HEK293 (cell line): Measurements from ENCODE around the gene FAT2.

Source experiments
- YY1 ChIP-seq: fragments of 450-650 bp; formaldehyde crosslinking; IDR thresholded peaks from 2 replicates; pipeline ENCODE4 v1.5.1; 2018; ENCODE audit warnings: missing biosample characterization, missing genetic modification characterization
- ZBTB17 ChIP-seq: fragments of 450-650 bp; formaldehyde crosslinking; IDR thresholded peaks from 2 replicates; pipeline ENCODE4 v1.5.1; 2016; ENCODE audit warnings: missing biosample characterization, missing genetic modification characterization
- ZNF292 ChIP-seq: fragments of 450-650 bp; formaldehyde crosslinking; IDR thresholded peaks from 2 replicates; pipeline ENCODE4 v1.5.1; 2016; ENCODE audit warnings: low read depth, missing biosample characterization, missing genetic modification characterization, borderline replicate concordance
- ZNF423 ChIP-seq: fragments of 450-650 bp; formaldehyde crosslinking; IDR thresholded peaks from 2 replicates; pipeline ENCODE4 v1.5.1; 2016; ENCODE audit warnings: missing biosample characterization, missing genetic modification characterization
- ZNF433 ChIP-seq: fragments of 450-650 bp; formaldehyde crosslinking; IDR thresholded peaks from 2 replicates; pipeline ENCODE4 v1.5.1; 2016; ENCODE audit warnings: missing biosample characterization, missing genetic modification characterization, low read depth
- ZNF501 ChIP-seq: fragments of 450-650 bp; formaldehyde crosslinking; IDR thresholded peaks from 2 replicates; pipeline ENCODE4 v1.5.1; 2016; ENCODE audit warnings: missing biosample characterization, missing genetic modification characterization
- ZNF521 ChIP-seq: fragments of 450-650 bp; formaldehyde crosslinking; IDR thresholded peaks from 2 replicates; pipeline ENCODE4 v1.5.1; 2017; ENCODE audit warnings: missing biosample characterization, mild to moderate bottlenecking, missing genetic modification characterization
- ZNF544 ChIP-seq: fragments of 450-650 bp; formaldehyde crosslinking; IDR thresholded peaks from 2 replicates; pipeline ENCODE4 v1.5.0; 2017; ENCODE audit warnings: missing biosample characterization, missing genetic modification characterization
- ZNF571 ChIP-seq: fragments of 450-650 bp; formaldehyde crosslinking; IDR thresholded peaks from 2 replicates; pipeline ENCODE4 v1.5.0; 2017; ENCODE audit warnings: missing biosample characterization, missing genetic modification characterization
- ZNF623 ChIP-seq: fragments of 450-650 bp; formaldehyde crosslinking; IDR thresholded peaks from 2 replicates; pipeline ENCODE4 v1.5.1; 2016; ENCODE audit warnings: missing biosample characterization, missing genetic modification characterization
- TF ChIP-seq, protein P1 (sequence below): fragments of 450-650 bp; formaldehyde crosslinking; IDR thresholded peaks from 2 replicates; pipeline ENCODE4 v1.5.1; 2016; ENCODE audit warnings: missing biosample characterization, missing genetic modification characterization
- TF ChIP-seq, protein P2 (sequence below): fragments of 450-650 bp; formaldehyde crosslinking; IDR thresholded peaks from 2 replicates; pipeline ENCODE4 v1.5.1; 2016; ENCODE audit warnings: missing biosample characterization, missing genetic modification characterization
- TF ChIP-seq, protein P3 (sequence below): fragments of 450-650 bp; formaldehyde crosslinking; IDR thresholded peaks from 2 replicates; pipeline ENCODE4 v1.5.1; 2016; ENCODE audit warnings: missing biosample characterization, missing genetic modification characterization
- TF ChIP-seq, protein P4 (sequence below): fragments of 450-650 bp; formaldehyde crosslinking; IDR thresholded peaks from 2 replicates; pipeline ENCODE4 v1.5.1; 2016; ENCODE audit warnings: missing biosample characterization, missing genetic modification characterization

DNA sequence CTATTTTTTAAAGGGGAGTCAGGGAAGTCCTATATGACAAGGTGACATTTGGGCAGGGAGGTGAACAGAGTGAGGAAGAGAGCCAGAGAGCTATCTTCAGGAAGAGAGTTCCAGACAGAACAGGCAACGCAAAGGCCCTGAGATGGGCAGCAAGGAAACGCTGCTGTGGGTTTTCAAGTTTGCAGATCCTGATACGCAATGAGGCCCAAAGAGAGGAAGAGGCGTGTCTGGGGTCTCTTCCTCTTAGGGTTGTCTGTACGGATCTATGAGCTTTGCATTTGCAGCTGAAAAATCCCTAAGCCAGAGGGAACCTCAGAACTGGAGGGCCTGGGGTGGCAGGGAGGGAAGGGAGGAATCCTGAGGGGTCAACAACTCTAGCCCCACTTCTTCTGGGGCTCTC lies 13.6 kb downstream of the FAT2 start:
- TF ChIP-seq YY1 (tag by site-specific recombination) (no peak), ZNF623 (tag by site-specific recombination) (no peak), ZNF292 (tag by site-specific recombination) (no peak), ZNF521 (tag by site-specific recombination) (no peak), ZBTB17 (no peak), ZNF501 (tag by site-specific recombination) (no peak), ZNF433 (tag by site-specific recombination) (no peak), ZNF423 (tag by site-specific recombination) (no peak), ZNF544 (tag by site-specific recombination) (no peak), ZNF571 (tag by site-specific recombination) (no peak)
- TF ChIP-seq, protein P1, sequence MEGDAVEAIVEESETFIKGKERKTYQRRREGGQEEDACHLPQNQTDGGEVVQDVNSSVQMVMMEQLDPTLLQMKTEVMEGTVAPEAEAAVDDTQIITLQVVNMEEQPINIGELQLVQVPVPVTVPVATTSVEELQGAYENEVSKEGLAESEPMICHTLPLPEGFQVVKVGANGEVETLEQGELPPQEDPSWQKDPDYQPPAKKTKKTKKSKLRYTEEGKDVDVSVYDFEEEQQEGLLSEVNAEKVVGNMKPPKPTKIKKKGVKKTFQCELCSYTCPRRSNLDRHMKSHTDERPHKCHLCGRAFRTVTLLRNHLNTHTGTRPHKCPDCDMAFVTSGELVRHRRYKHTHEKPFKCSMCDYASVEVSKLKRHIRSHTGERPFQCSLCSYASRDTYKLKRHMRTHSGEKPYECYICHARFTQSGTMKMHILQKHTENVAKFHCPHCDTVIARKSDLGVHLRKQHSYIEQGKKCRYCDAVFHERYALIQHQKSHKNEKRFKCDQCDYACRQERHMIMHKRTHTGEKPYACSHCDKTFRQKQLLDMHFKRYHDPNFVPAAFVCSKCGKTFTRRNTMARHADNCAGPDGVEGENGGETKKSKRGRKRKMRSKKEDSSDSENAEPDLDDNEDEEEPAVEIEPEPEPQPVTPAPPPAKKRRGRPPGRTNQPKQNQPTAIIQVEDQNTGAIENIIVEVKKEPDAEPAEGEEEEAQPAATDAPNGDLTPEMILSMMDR (tag by site-specific recombination): no peak
- TF ChIP-seq, protein P2, sequence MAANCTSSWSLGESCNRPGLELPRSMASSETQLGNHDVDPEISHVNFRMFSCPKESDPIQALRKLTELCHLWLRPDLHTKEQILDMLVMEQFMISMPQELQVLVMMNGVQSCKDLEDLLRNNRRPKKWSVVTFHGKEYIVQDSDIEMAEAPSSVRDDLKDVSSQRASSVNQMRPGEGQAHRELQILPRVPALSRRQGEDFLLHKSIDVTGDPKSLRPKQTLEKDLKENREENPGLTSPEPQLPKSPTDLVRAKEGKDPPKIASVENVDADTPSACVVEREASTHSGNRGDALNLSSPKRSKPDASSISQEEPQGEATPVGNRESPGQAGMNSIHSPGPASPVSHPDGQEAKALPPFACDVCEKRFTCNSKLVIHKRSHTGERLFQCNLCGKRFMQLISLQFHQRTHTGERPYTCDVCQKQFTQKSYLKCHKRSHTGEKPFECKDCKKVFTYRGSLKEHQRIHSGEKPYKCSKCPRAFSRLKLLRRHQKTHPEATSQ (tag by site-specific recombination): no peak
- TF ChIP-seq, protein P3, sequence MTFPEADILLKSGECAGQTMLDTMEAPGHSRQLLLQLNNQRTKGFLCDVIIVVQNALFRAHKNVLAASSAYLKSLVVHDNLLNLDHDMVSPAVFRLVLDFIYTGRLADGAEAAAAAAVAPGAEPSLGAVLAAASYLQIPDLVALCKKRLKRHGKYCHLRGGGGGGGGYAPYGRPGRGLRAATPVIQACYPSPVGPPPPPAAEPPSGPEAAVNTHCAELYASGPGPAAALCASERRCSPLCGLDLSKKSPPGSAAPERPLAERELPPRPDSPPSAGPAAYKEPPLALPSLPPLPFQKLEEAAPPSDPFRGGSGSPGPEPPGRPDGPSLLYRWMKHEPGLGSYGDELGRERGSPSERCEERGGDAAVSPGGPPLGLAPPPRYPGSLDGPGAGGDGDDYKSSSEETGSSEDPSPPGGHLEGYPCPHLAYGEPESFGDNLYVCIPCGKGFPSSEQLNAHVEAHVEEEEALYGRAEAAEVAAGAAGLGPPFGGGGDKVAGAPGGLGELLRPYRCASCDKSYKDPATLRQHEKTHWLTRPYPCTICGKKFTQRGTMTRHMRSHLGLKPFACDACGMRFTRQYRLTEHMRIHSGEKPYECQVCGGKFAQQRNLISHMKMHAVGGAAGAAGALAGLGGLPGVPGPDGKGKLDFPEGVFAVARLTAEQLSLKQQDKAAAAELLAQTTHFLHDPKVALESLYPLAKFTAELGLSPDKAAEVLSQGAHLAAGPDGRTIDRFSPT (tag by site-specific recombination): no peak
- TF ChIP-seq, protein P4, sequence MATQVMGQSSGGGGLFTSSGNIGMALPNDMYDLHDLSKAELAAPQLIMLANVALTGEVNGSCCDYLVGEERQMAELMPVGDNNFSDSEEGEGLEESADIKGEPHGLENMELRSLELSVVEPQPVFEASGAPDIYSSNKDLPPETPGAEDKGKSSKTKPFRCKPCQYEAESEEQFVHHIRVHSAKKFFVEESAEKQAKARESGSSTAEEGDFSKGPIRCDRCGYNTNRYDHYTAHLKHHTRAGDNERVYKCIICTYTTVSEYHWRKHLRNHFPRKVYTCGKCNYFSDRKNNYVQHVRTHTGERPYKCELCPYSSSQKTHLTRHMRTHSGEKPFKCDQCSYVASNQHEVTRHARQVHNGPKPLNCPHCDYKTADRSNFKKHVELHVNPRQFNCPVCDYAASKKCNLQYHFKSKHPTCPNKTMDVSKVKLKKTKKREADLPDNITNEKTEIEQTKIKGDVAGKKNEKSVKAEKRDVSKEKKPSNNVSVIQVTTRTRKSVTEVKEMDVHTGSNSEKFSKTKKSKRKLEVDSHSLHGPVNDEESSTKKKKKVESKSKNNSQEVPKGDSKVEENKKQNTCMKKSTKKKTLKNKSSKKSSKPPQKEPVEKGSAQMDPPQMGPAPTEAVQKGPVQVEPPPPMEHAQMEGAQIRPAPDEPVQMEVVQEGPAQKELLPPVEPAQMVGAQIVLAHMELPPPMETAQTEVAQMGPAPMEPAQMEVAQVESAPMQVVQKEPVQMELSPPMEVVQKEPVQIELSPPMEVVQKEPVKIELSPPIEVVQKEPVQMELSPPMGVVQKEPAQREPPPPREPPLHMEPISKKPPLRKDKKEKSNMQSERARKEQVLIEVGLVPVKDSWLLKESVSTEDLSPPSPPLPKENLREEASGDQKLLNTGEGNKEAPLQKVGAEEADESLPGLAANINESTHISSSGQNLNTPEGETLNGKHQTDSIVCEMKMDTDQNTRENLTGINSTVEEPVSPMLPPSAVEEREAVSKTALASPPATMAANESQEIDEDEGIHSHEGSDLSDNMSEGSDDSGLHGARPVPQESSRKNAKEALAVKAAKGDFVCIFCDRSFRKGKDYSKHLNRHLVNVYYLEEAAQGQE (tag by site-specific recombination): no peak
